K562 (cell line): Measurements from ENCODE around the gene ABCF3. TPM values are rescaled to one million over a fixed set of nuclear protein-coding genes. Genes with fewer than 3 reads are reported as not detected.

Source experiments
- ATAC-seq: fragments of 200-7000 bp; cut with Tn5 transposase; 3 replicates; pipeline ENCODE4 v1.9.1; 2020; ENCODE audit warnings: moderate library complexity
- BruUV-seq: library from RNA; stranded (reverse); fragments of 400-500 nt; replicated peaks from 2 replicates; lab custom pipeline; 2021; lab: Mats Ljungman, UMichigan
- CTCF ChIA-PET: fragments of 300-600 bp; formaldehyde crosslinking; extraction: SDS; loops from one replicate; lab custom pipeline; 2021; ENCODE audit warnings: low intra/inter-chr PET ratio; lab: Yijun Ruan, JAX
- POLR2A ChIA-PET: fragments of 300-600, 350-650 bp; sonication (Branson Sonifier 250); formaldehyde crosslinking; extraction: SDS; loops from one replicate; lab custom pipeline; 2021; ENCODE audit warnings: antibody characterized with exemption, inconsistent platforms; lab: Yijun Ruan, JAX
- DNase-seq, 4 experiments: peaks; one replicate each; pipeline versions ENCODE4 v3.0.0 to v3.0.0-alpha.2; 2011 to 2018; ENCODE audit warnings: low spot score in 3 of 4, mixed read lengths in 3 of 4; ENCODE audit errors: extremely low read depth in 1 of 4
- FAIRE-seq: peaks from 2 replicates; lab custom pipeline; 2011; peaks lifted over from hg19 to GRCh38; lab: Jason Lieb, UNC
- H2AFZ ChIP-seq: 2 replicates; pipeline ENCODE4 v1.6.0; 2011; ENCODE audit warnings: low read depth, low read length, control low read depth, inconsistent platforms
- H3K27ac ChIP-seq: fragments of 200-600 bp; 3 replicates; pipeline ENCODE4 v1.8.0; 2011; ENCODE audit warnings: low read depth, mild to moderate bottlenecking, control low read depth, inconsistent platforms, low read length, moderate library complexity, mixed read lengths; ENCODE audit errors: extremely low read depth
- H3K27me3 ChIP-seq, 2 experiments: fragments of 300-600 bp in 1 of 2; 2 replicates in 1 of 2; 3 replicates in 1 of 2; pipeline versions ENCODE4 v1.6.0 to v1.8.0; 2011; ENCODE audit warnings: inconsistent platforms in 2 of 2, low read length in 2 of 2, mild to moderate bottlenecking in 1 of 2, mixed read lengths in 1 of 2, moderate library complexity in 1 of 2; ENCODE audit not compliant: control insufficient read depth in 2 of 2, insufficient read depth in 2 of 2
- H3K36me3 ChIP-seq: fragments of 300-600 bp; 3 replicates; pipeline ENCODE4 v1.8.0; 2011; ENCODE audit warnings: mild to moderate bottlenecking, low read length, inconsistent platforms; ENCODE audit not compliant: control insufficient read depth, insufficient read depth
- H3K4me1 ChIP-seq, 2 experiments: fragments of 200-600 bp in 1 of 2; replicated peaks in 1 of 2; 2 replicates in 1 of 2; 3 replicates in 1 of 2; pipeline versions ENCODE4 v1.5.1 to v1.8.0; 2011; ENCODE audit warnings: inconsistent platforms in 2 of 2, low read length in 2 of 2, mild to moderate bottlenecking in 1 of 2, mixed read lengths in 1 of 2, moderate library complexity in 1 of 2; ENCODE audit not compliant: control insufficient read depth in 2 of 2, insufficient read depth in 2 of 2
- H3K4me2 ChIP-seq: 2 replicates; pipeline ENCODE4 v1.6.1; 2011; ENCODE audit warnings: low read length, control low read depth, inconsistent platforms, mixed read lengths; ENCODE audit not compliant: insufficient read depth
- H3K4me3 ChIP-seq: fragments of 200-600 bp; sonication (generic), shearing (Covaris generic); 2 replicates; pipeline ENCODE4 v1.5.1; 2016; ENCODE audit warnings: control low read depth, inconsistent platforms
- H3K79me2 ChIP-seq: fragments of 200-600 bp; 3 replicates; pipeline ENCODE4 v1.8.0; 2011; ENCODE audit warnings: low read length, inconsistent platforms; ENCODE audit not compliant: control insufficient read depth, insufficient read depth
- H3K9ac ChIP-seq, 2 experiments: 2 replicates each; pipeline versions ENCODE4 v1.6.0 to v1.6.1; 2011; ENCODE audit warnings: low read depth in 2 of 2, low read length in 2 of 2, control low read depth in 1 of 2, inconsistent platforms in 1 of 2, mild to moderate bottlenecking in 1 of 2, mixed read lengths in 1 of 2; ENCODE audit not compliant: insufficient read depth in 1 of 2
- H3K9me1 ChIP-seq: one replicate; pipeline ENCODE4 v1.6.0; 2011; ENCODE audit warnings: inconsistent platforms, mild to moderate bottlenecking, low read length, moderate library complexity; ENCODE audit not compliant: control insufficient read depth, insufficient read depth
- H3K9me3 ChIP-seq: replicated peaks from 2 replicates; pipeline ENCODE4 v1.5.1; 2011; ENCODE audit warnings: low read depth, low read length, inconsistent platforms; ENCODE audit not compliant: control insufficient read depth, insufficient read depth
- H4K20me1 ChIP-seq: replicated peaks from 2 replicates; pipeline ENCODE4 v1.6.1; 2011; ENCODE audit warnings: low read length, inconsistent platforms, mixed read lengths; ENCODE audit not compliant: control insufficient read depth, insufficient read depth
- ARID1B ChIP-seq: fragments of 450-650 bp; IDR thresholded peaks from 2 replicates; pipeline ENCODE4 v1.6.1; 2016; ENCODE audit warnings: antibody characterized with exemption, mild to moderate bottlenecking, inconsistent platforms
- CREB1 ChIP-seq, 2 experiments: sonication (generic) in 1 of 2; formaldehyde crosslinking in 1 of 2; IDR thresholded peaks; 2 replicates each; pipeline versions ENCODE4 v1.6.1 to v1.8.0; 2012 to 2022; ENCODE audit warnings: inconsistent platforms in 1 of 2, mild to moderate bottlenecking in 1 of 2, missing genetic modification reagents in 1 of 2, moderate library complexity in 1 of 2
- EZH2 ChIP-seq: IDR thresholded peaks from 2 replicates; pipeline ENCODE4 v1.6.1; 2012; ENCODE audit warnings: low read depth, mild to moderate bottlenecking, inconsistent platforms, low read length, borderline replicate concordance
- FOXJ2 ChIP-seq: fragments of 200-800 bp; sonication (Bioruptor generic); IDR thresholded peaks from 2 replicates; pipeline ENCODE4 v1.6.1; 2016; ENCODE audit warnings: missing genetic modification characterization, missing compliant biosample characterization
- HNRNPUL1 ChIP-seq: fragments of 200-400 bp; formaldehyde crosslinking; IDR thresholded peaks from 2 replicates; pipeline ENCODE4 v1.6.1; 2017; ENCODE audit warnings: low read length
- KAT2B ChIP-seq: IDR thresholded peaks from one replicate; pipeline ENCODE4 v1.6.1; 2012; ENCODE audit warnings: low read depth, mild to moderate bottlenecking, control low read depth, inconsistent platforms, low read length, moderate library complexity
- L3MBTL2 ChIP-seq: fragments of 450-650 bp; IDR thresholded peaks from 2 replicates; pipeline ENCODE4 v1.6.1; 2016; ENCODE audit warnings: mild to moderate bottlenecking, moderate library complexity
- POU5F1 ChIP-seq: fragments of 150-350 bp; IDR thresholded peaks from 2 replicates; pipeline ENCODE4 v1.6.1; 2014; ENCODE audit warnings: borderline replicate concordance, low read length, low read depth, mild to moderate bottlenecking; ENCODE audit not compliant: partially characterized antibody
- SRSF9 ChIP-seq: fragments of 200-400 bp; formaldehyde crosslinking; IDR thresholded peaks from 2 replicates; pipeline ENCODE4 v1.6.1; 2017; ENCODE audit warnings: low read depth, low read length, borderline replicate concordance
- YBX1 ChIP-seq: fragments of 450-650 bp; IDR thresholded peaks from 2 replicates; pipeline ENCODE4 v1.7.1; 2016; ENCODE audit warnings: mild to moderate bottlenecking
- ZNF140 ChIP-seq: fragments of 250-450 bp; sonication (Bioruptor Pico); IDR thresholded peaks from 2 replicates; pipeline ENCODE4 v1.8.0; 2021; ENCODE audit warnings: moderate library complexity, mild to moderate bottlenecking, inconsistent platforms
- ZNF408 ChIP-seq: fragments of 250-450 bp; sonication (Bioruptor Pico); IDR thresholded peaks from 2 replicates; pipeline ENCODE4 v1.4.0; 2020; ENCODE audit warnings: low read depth, mild to moderate bottlenecking, moderate library complexity
- ZNF445 ChIP-seq: fragments of 250-450 bp; sonication (Bioruptor Pico); IDR thresholded peaks from 2 replicates; pipeline ENCODE4 v1.4.0; 2020; ENCODE audit warnings: low read depth, mild to moderate bottlenecking, moderate library complexity
- ZNF644 ChIP-seq: fragments of 200-800 bp; sonication (Bioruptor generic); IDR thresholded peaks from 2 replicates; pipeline ENCODE4 v1.6.1; 2016; ENCODE audit warnings: low read depth, missing genetic modification characterization, missing compliant biosample characterization
- WGBS: fragments of 100-300 bp; shearing (Covaris generic); methylation state at CpG from one replicate; pipeline ENCODE4 v1.1.6; 2016; ENCODE audit warnings: low coverage, mixed read lengths; ENCODE audit not compliant: insufficient coverage; ENCODE audit errors: missing lambda C conversion rate; 5-methylcytosine and 5-hydroxymethylcytosine counted together
- in situ Hi-C: fragments of 300-500 bp; cut with MboI; formaldehyde crosslinking; loops from 4 replicates; pipeline ENCODE4 v1.15.0; 2018; ENCODE audit warnings: inconsistent platforms, mixed read lengths
- intact Hi-C: fragments of 100-400 bp; cut with micrococcal nuclease; formaldehyde crosslinking; loops from 2 replicates; pipeline ENCODE4 v1.14.2; 2022
- polyA plus RNA-seq, 8 experiments: library from polyadenylated mRNA; depleted of rRNA in 4 of 8; stranded (reverse) in 5 of 8; unstranded in 3 of 8; fragments of >200 nt; fragmentation: Nextera tagmentation in 2 of 8; fragmentation: Illumina TruSeq in 1 of 8; extraction: Ambion mirVana in 2 of 8; extraction: Trizol in 1 of 8; gene quantifications; 2 replicates each; pipeline versions ENCODE4 v1.2.1 to v1.2.3, GENCODE V29; 2011 to 2014; ENCODE audit warnings: inconsistent platforms in 1 of 8, missing spikeins in 1 of 8
- total RNA-seq, 7 experiments: library from RNA; depleted of rRNA in 6 of 7; stranded (reverse); fragments of >200 nt in 6 of 7; fragmentation: Illumina TruSeq in 2 of 7; extraction: Trizol in 2 of 7; gene quantifications; 2 replicates each; pipeline versions ENCODE4 v1.2.1 to v1.2.3, GENCODE V29; 2011 to 2021; ENCODE audit warnings: low replicate concordance in 1 of 7
- TF ChIP-seq, protein P1 (sequence below): fragments of 450-650 bp; IDR thresholded peaks from 2 replicates; pipeline ENCODE4 v1.6.1; 2016; ENCODE audit warnings: antibody characterized with exemption
- TF ChIP-seq, protein P2 (sequence below): fragments of 450-650 bp; IDR thresholded peaks from 2 replicates; pipeline ENCODE4 v1.6.1; 2018; ENCODE audit not compliant: partially characterized antibody
- TF ChIP-seq, protein P3 (sequence below): sonication (generic); formaldehyde crosslinking; IDR thresholded peaks from 2 replicates; pipeline ENCODE4 v1.8.1; 2022; ENCODE audit warnings: missing genetic modification reagents

ABCF3 gene
- total and polyA plus RNA-seq, 9 of the 15 experiments (the other 6 are each of a cell fraction or from before 2014, with no cell fraction given) = 6.7 to 77.9 (median 45.1) TPM

DNA sequence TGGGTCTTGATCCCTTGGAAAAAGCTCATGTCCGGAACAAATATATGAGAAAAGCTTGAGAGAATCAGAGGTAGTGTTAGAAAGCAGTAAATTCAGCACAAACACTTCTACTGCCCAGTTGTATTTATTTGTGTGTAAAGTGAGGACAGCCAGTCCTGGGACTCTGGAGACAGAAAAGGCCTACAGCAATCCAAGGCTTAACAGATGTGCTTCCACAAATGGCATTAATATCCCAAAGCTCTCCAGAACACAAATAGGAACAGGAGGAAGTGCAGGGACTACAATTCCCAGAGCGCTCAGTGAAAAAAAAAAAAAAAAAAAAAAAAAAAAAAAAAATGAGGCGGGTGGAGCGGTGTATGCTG, 11.7 kb upstream of the ABCF3 start:
- no TSS peak for BruUV-seq
- 16% methylated on average over 4 of the region's 4 CpGs for WGBS
- intact Hi-C loops (loop anchor here (2.0 to 5.0 kb wide), 3 partner anchors 19 to 123 kb away; partner anchors contain the start of genes DVL3, EIF2B5 and PSMD2), in situ Hi-C loops (no loop called here)
- FAIRE-seq (no peak), ATAC-seq (no peak), DNase-seq (no peak)
- H4K20me1 ChIP-seq = peaks cover 17% of the 10 kb centered on the region
- ChIA-PET POLR2A (interaction anchor here (0.6 to 3.6 kb wide), 5 partner anchors 10 to 159 kb away, joined by 3 to 27 read pairs (median 3); partner anchors contain the start of gene DVL3), CTCF (no interaction called here)
- H3K27ac ChIP-seq = peak overlapping the region; percentile 68
- H3K9me1 ChIP-seq = no peaks in the 10 kb centered on the region
- H3K27me3 ChIP-seq = no peaks in the 10 kb centered on the region
- peaks cover 41 to 56% of the 10 kb centered on the region in 2 experiments; a peak in 4 of 5 replicates for H3K4me1 ChIP-seq
- H2AFZ ChIP-seq = peak overlapping the region; percentile 3; the same call in 1 of the 2 replicates
- H3K4me3 ChIP-seq = no peak overlapping the region; the same call in 1 of the 2 replicates
- peak overlapping the region; percentile 4 to 42; a peak in 1 of 4 replicates for H3K9ac ChIP-seq
- peak overlapping the region; percentile 48; the same call in 1 of the 2 replicates for H3K4me2 ChIP-seq
- peaks cover 46% of the 10 kb centered on the region for H3K79me2 ChIP-seq
- H3K36me3 ChIP-seq = peaks cover 68% of the 10 kb centered on the region
- H3K9me3 ChIP-seq = no peaks in the 10 kb centered on the region
- TF ChIP-seq, protein P1, sequence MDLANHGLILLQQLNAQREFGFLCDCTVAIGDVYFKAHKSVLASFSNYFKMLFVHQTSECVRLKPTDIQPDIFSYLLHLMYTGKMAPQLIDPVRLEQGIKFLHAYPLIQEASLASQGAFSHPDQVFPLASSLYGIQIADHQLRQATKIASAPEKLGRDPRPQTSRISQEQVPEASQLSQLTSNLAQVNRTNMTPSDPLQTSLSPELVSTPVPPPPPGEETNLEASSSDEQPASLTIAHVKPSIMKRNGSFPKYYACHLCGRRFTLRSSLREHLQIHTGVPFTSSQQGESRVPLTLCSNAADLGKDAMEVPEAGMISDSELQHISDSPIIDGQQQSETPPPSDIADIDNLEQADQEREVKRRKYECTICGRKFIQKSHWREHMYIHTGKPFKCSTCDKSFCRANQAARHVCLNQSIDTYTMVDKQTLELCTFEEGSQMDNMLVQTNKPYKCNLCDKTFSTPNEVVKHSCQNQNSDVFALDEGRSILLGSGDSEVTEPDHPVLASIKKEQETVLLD = no peak
- TF ChIP-seq ZNF408 (CRISPR knock-in tag) (no peak), HNRNPUL1 (no peak), ARID1B (no peak), L3MBTL2 (no peak), ZNF140 (CRISPR knock-in tag) (no peak), EZH2 (no peak), YBX1 (no peak), FOXJ2 (peak; percentile 71; the same call in 1 of the 2 replicates), SRSF9 (no peak), CREB1 (IDR thresholded peaks at IDR 0.05) (no peak), CREB1 (CRISPR knock-in tag; IDR thresholded peaks at IDR 0.05) (0 out of 2 replicates have a peak, but pooled peaks have one; percentile 0), POU5F1 (peak; percentile 58), ZNF445 (no peak), ZNF644 (tag) (no peak), KAT2B (no peak)
- TF ChIP-seq, protein P2, sequence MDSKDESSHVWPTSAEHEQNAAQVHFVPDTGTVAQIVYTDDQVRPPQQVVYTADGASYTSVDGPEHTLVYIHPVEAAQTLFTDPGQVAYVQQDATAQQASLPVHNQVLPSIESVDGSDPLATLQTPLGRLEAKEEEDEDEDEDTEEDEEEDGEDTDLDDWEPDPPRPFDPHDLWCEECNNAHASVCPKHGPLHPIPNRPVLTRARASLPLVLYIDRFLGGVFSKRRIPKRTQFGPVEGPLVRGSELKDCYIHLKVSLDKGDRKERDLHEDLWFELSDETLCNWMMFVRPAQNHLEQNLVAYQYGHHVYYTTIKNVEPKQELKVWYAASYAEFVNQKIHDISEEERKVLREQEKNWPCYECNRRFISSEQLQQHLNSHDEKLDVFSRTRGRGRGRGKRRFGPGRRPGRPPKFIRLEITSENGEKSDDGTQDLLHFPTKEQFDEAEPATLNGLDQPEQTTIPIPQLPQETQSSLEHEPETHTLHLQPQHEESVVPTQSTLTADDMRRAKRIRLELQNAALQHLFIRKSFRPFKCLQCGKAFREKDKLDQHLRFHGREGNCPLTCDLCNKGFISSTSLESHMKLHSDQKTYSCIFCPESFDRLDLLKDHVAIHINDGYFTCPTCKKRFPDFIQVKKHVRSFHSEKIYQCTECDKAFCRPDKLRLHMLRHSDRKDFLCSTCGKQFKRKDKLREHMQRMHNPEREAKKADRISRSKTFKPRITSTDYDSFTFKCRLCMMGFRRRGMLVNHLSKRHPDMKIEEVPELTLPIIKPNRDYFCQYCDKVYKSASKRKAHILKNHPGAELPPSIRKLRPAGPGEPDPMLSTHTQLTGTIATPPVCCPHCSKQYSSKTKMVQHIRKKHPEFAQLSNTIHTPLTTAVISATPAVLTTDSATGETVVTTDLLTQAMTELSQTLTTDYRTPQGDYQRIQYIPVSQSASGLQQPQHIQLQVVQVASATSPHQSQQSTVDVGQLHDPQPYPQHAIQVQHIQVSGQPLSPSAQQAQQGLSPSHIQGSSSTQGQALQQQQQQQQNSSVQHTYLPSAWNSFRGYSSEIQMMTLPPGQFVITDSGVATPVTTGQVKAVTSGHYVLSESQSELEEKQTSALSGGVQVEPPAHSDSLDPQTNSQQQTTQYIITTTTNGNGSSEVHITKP = no peak
- TF ChIP-seq, protein P3, sequence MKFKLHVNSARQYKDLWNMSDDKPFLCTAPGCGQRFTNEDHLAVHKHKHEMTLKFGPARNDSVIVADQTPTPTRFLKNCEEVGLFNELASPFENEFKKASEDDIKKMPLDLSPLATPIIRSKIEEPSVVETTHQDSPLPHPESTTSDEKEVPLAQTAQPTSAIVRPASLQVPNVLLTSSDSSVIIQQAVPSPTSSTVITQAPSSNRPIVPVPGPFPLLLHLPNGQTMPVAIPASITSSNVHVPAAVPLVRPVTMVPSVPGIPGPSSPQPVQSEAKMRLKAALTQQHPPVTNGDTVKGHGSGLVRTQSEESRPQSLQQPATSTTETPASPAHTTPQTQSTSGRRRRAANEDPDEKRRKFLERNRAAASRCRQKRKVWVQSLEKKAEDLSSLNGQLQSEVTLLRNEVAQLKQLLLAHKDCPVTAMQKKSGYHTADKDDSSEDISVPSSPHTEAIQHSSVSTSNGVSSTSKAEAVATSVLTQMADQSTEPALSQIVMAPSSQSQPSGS (CRISPR knock-in tag) = no peak
